Naive thymus-derived CD8-positive, alpha-beta T cell (primary cell): ENCODE measurements around the gene AMPH. TPM values are rescaled to one million over a fixed set of nuclear protein-coding genes. Genes with fewer than 3 reads are reported as not detected.
"Not testable (repeated sequence)": the region's sequence is repeated elsewhere in the genome, so short reads cannot be mapped to it uniquely, and the experiment has no call there.

ENCODE experiments used
- ATAC-seq, 2 donors: fragments of 150-1000 bp; cut with Tn5 transposase in 1 of 2; sonication (Bioruptor Pico), chemical (Tn5 transposase) in 1 of 2; 1 replicate in 1 of 2; 2 replicates in 1 of 2; pipeline ENCODE4 v1.10.0; 2021; ENCODE audit warnings: mild to moderate bottlenecking in 2 of 2, moderate library complexity in 2 of 2
- POLR2A ChIA-PET: fragments of 350-600 bp; sonication (Branson Sonifier 250); formaldehyde crosslinking; loops from one replicate; lab custom pipeline; 2021; ENCODE audit warnings: antibody characterized with exemption; lab: Charles Lee
- DNase-seq, 10 donors: peaks; one replicate each; pipeline versions ENCODE4 v3.0.0 to v3.0.0-alpha.2; 2020 to 2022
- H3K27ac Mint-ChIP-seq, 10 donors: one replicate each; pipeline ENCODE4 v1.8.0; 2020 to 2022; ENCODE audit warnings: mild to moderate bottlenecking in 10 of 10, mixed read lengths in 10 of 10, moderate library complexity in 4 of 10, inconsistent platforms in 1 of 10
- H3K27me3 Mint-ChIP-seq, 5 donors: one replicate each; pipeline ENCODE4 v1.8.0; 2021 to 2022; ENCODE audit warnings: mixed read lengths in 5 of 5
- H3K36me3 Mint-ChIP-seq, 3 donors: one replicate each; pipeline ENCODE4 v1.8.0; 2020 to 2022; ENCODE audit warnings: mixed read lengths in 3 of 3, mild to moderate bottlenecking in 2 of 3, inconsistent platforms in 1 of 3
- H3K4me1 Mint-ChIP-seq, 4 donors: one replicate each; pipeline ENCODE4 v1.8.0; 2021 to 2022; ENCODE audit warnings: mixed read lengths in 4 of 4
- H3K4me3 Mint-ChIP-seq, 10 donors: one replicate each; pipeline ENCODE4 v1.8.0; 2020 to 2022; ENCODE audit warnings: mild to moderate bottlenecking in 10 of 10, mixed read lengths in 10 of 10, moderate library complexity in 6 of 10, inconsistent platforms in 1 of 10
- H3K9me3 Mint-ChIP-seq, 9 donors: one replicate each; pipeline ENCODE4 v1.8.0; 2020 to 2022; ENCODE audit warnings: mixed read lengths in 9 of 9, mild to moderate bottlenecking in 3 of 9, inconsistent platforms in 1 of 9, moderate library complexity in 1 of 9
- polyA plus RNA-seq, 3 donors: library from polyadenylated mRNA; unstranded; fragments of 300-500 nt; fragmentation: Illumina TruSeq; gene quantifications; one replicate each; pipeline ENCODE4 v1.2.3, GENCODE V29; 2021
- total RNA-seq, 8 experiments: library from RNA in 2 of 8; stranded (reverse) in 2 of 8; gene quantifications; one replicate each; pipeline ENCODE4 v1.2.3 and lab custom pipeline; 2021 to 2026

The AMPH gene
- total and polyA plus RNA-seq, 5 experiments from 2014 or later: 0.07 to 0.08 TPM; not detected in 3

DNA sequence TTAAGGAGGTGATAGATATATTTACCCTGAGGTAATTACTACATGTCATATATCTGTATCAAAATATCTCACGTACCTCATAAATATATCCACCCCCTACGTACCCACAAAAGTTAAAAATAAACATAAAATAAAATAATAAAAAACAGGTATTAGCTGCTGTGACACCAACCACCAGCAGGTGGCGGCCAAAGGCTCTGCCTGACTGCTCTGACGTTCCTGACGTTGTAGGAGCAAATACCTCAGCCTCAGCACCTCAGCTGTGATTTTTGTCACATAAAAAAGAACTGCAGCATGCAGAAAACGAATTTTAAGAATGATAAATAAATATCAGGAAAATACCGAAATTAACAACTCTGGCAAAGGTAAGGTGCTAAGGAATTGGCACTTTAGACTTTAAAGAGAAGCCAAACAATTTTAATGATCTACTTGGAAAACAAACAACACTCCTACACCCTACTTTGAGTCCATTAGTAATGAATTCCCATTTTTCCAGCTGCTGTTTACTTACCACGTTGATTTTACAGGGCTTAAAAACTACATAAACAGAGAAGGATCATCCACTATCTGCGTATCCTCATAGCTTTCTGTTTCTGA, 232.3 kb downstream of the AMPH start:
- POLR2A ChIA-PET: interaction anchor here (0.5 kb wide), 1 partner anchor 213 kb away, joined by 4 read pairs; no protein-coding TSS in a partner anchor

GRCh38 chr7:38396852-38397251, 234.3 kb downstream of the AMPH start:
- POLR2A ChIA-PET: no interaction called here
- DNase-seq: no peak
- Mint-ChIP-seq H3K9me3 (peaks cover 0 to 4% (median 0%) of the 10 kb centered on the region in 9 donors), H3K4me3 (no peak overlapping the region), H3K27me3 (peaks cover 0 to 9% (median 3%) of the 10 kb centered on the region in 5 donors), H3K27ac (no peak overlapping the region), H3K36me3 (no peaks in the 10 kb centered on the region), H3K4me1 (peaks cover 0 to 19% (median 10%) of the 10 kb centered on the region in 4 donors)
- ATAC-seq: no peak

More for the DNA sequence above, 232.3 kb downstream of the AMPH start:
- Mint-ChIP-seq H3K4me1 (peaks cover 0 to 14% (median 8%) of the 10 kb centered on the region in 4 donors), H3K9me3 (peaks cover 0 to 4% (median 0%) of the 10 kb centered on the region in 9 donors), H3K36me3 (peaks cover 0 to 1% (median 0%) of the 10 kb centered on the region in 3 donors), H3K27me3 (peaks cover 1 to 20% (median 3%) of the 10 kb centered on the region in 5 donors), H3K4me3 (no peak overlapping the region), H3K27ac (no peak overlapping the region)
- ATAC-seq (peak; percentile 56 to 65), DNase-seq (peak; percentile 11 to 70 (median 46))

DNA sequence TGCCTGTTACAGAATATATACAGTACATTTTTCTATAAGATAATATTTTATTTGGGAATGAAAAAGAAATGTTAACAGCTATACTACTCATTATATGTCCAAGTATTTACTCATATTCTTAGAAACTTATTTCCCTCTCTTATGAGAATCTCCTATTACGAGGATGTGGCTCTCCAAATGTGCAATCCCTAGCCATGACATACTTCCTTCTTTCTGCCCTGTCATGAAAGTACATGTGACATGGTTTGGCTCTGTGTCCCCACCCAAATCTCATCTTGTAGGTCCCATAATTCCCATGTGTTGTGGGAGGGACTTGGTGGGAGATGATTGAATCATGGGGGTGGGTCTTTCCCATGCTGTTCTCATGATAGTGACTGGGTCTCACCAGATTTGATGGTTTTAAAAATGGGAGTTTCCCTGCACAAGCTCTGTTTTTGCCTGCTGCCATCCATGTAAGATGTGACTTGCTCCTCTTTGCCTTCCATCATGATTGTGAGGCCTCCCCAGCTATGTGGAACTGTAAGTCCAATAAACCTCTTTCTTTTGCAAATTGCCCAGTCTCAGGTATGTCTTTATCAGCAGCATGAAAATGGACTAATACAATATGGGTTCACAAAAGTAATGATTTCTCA, 235.1 kb downstream of the AMPH start:
- H3K9me3 Mint-ChIP-seq, DNase-seq, ATAC-seq, H3K4me3 Mint-ChIP-seq, POLR2A ChIA-PET, H3K27me3 Mint-ChIP-seq, H3K36me3 Mint-ChIP-seq: not testable (repeated sequence)
- Mint-ChIP-seq H3K27ac (peak overlapping the region in 1 of 10 donors; percentile 21), H3K4me1 (peaks cover 0 to 19% (median 11%) of the 10 kb centered on the region in 4 donors)

DNA sequence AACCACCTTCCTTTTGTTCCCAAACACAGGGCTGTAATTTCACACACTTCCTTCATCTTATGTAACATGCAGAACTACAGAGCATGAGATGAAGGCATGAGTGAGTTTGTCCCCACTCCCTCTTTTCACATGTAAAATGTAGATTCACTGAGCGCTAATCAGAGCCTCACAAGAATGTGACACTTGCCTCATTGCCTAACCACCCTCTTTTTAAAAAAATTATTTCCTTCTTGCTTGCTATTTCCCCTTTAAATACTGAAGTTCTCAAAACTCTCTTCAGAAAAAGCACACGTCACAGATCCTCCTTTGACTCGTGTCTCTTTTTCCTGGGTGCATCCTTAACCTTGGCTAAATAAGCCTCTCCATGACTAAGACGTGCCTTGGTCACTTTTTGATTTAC, 236.5 kb downstream of the AMPH start:
- POLR2A ChIA-PET: no interaction called here
- H3K27ac Mint-ChIP-seq: no peak overlapping the region
- H3K9me3 Mint-ChIP-seq: peaks cover 0 to 4% (median 0%) of the 10 kb centered on the region in 9 donors

DNA sequence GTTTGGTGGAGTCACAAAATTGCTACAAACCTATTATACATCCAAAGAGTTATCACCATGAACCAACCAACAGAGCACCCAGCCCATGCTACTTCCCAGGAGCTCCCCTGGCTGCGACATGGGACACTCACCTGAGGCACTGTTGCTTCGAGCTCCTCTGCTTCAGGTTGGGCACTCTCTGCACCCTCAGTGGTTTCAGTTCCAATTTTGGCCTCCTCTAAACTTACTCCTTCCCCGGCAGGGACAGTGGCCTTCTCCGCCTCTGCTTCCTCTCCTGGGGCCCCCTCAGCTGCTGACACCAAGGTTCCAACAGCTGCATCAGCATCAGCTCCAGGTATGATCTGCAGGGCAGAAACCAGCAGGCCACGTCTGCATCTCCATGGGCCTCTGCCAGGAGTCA, 237.3 kb downstream of the AMPH start:
- H3K27me3 Mint-ChIP-seq: peaks cover 0 to 1% (median 0%) of the 10 kb centered on the region in 5 donors
- H3K27ac Mint-ChIP-seq: no peak overlapping the region
- POLR2A ChIA-PET: no interaction called here
- peaks cover 0 to 4% (median 0%) of the 10 kb centered on the region in 9 donors for H3K9me3 Mint-ChIP-seq
- H3K36me3 Mint-ChIP-seq: no peaks in the 10 kb centered on the region
- peaks cover 0 to 17% (median 7%) of the 10 kb centered on the region in 4 donors for H3K4me1 Mint-ChIP-seq
- ATAC-seq: no peak
- no peak overlapping the region for H3K4me3 Mint-ChIP-seq
- no peak for DNase-seq

More for the DNA sequence above, 236.5 kb downstream of the AMPH start:
- H3K4me3 Mint-ChIP-seq: no peak overlapping the region
- no peak for DNase-seq
- ATAC-seq: no peak
- H3K27me3 Mint-ChIP-seq: peaks cover 0 to 3% (median 0%) of the 10 kb centered on the region in 5 donors
- peaks cover 0 to 19% (median 11%) of the 10 kb centered on the region in 4 donors for H3K4me1 Mint-ChIP-seq
- no peaks in the 10 kb centered on the region for H3K36me3 Mint-ChIP-seq

- POLR2A ChIA-PET: no interaction called here
- DNase-seq: no peak
- H3K4me3 Mint-ChIP-seq: no peak overlapping the region
- no peaks in the 10 kb centered on the region for H3K36me3 Mint-ChIP-seq
- no peaks in the 10 kb centered on the region for H3K27me3 Mint-ChIP-seq
- peaks cover 0 to 4% (median 0%) of the 10 kb centered on the region in 9 donors for H3K9me3 Mint-ChIP-seq
- no peak for ATAC-seq
- peak overlapping the region in 1 of 10 donors; percentile 15 for H3K27ac Mint-ChIP-seq
- H3K4me1 Mint-ChIP-seq: peaks cover 0 to 17% (median 4%) of the 10 kb centered on the region in 4 donors
Measured at GRCh38 chr7:38391751-38392150, 239.4 kb downstream of the AMPH start.

DNA sequence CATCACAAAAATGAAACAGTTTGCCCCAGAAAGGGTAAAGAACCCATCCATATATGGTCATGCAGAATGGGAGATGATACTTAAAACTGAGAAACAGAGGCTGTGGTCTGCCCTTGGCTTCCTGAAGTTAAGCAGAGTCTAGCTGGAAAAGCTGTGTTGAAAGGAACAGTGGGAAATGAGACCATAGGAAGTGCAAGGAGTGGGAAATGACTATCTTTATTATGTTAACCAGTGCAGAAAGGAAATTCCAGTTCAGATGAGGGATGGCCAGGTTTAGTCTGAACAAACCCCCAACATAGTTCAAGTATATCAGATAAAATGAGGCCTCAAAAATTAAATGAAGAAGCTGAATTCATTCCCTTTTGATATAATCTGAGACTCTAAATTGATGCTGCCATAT, 245.5 kb downstream of the AMPH start:
- DNase-seq (no peak), ATAC-seq (no peak)
- POLR2A ChIA-PET: no interaction called here
- Mint-ChIP-seq H3K4me3 (no peak overlapping the region), H3K36me3 (peaks cover 0 to 5% (median 0%) of the 10 kb centered on the region in 3 donors), H3K4me1 (peaks cover 0 to 8% (median 3%) of the 10 kb centered on the region in 4 donors), H3K9me3 (no peaks in the 10 kb centered on the region), H3K27ac (peak overlapping the region in 1 of 10 donors; percentile 86), H3K27me3 (no peaks in the 10 kb centered on the region)

DNA sequence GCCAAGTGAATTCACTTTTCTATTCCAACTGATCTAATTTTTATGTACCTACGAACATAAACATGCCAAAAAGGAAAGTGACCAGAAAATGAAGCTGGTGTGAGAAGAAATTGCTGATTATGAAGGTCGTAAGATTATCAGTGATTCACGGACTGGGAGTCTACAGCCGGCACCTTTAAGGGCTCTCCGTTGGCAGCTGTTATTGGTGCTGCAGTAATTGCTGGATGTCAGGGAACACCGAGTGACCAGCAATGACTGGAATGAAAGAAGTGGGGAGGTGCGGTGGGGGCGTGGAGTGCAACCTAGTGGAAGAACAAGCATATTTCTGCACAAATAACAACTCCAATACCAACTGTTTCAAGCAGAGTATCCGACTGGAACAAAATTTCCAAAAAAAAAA, 247.9 kb downstream of the AMPH start:
- H3K36me3 Mint-ChIP-seq: peaks cover 0 to 17% (median 14%) of the 10 kb centered on the region in 3 donors

DNA sequence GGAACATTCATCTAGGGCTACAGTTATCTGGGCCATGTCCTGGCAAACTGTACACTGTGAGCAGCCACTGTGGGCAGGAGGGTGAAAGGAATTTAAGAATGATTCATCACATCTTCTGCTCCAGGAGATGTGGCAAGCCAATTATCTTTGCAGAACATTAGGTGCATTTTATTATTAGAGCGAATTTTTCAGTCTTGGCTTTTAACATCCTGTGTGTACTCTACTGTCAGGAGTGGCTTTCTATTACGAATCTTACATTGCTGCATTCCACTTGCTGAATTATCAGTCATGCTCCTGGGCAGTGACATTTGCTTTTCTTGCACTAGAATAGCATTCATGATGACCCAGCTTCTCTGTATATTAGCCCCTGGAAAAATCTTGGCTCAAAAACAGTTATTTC, 248.5 kb downstream of the AMPH start:
- DNase-seq (no peak), ATAC-seq (no peak)
- peaks cover 4 to 20% (median 10%) of the 10 kb centered on the region in 4 donors for H3K4me1 Mint-ChIP-seq
- H3K27me3 Mint-ChIP-seq: no peaks in the 10 kb centered on the region
- H3K4me3 Mint-ChIP-seq: no peak overlapping the region
- no peak overlapping the region for H3K27ac Mint-ChIP-seq
- POLR2A ChIA-PET: no interaction called here
- H3K9me3 Mint-ChIP-seq: no peaks in the 10 kb centered on the region
- peaks cover 0 to 19% (median 14%) of the 10 kb centered on the region in 3 donors for H3K36me3 Mint-ChIP-seq

More for the DNA sequence above, 247.9 kb downstream of the AMPH start:
- no peak for ATAC-seq
- POLR2A ChIA-PET: no interaction called here
- no peak overlapping the region for H3K27ac Mint-ChIP-seq
- peaks cover 4 to 19% (median 8%) of the 10 kb centered on the region in 4 donors for H3K4me1 Mint-ChIP-seq
- DNase-seq: no peak
- no peak overlapping the region for H3K4me3 Mint-ChIP-seq
- no peaks in the 10 kb centered on the region for H3K9me3 Mint-ChIP-seq
- no peaks in the 10 kb centered on the region for H3K27me3 Mint-ChIP-seq

- no peaks in the 10 kb centered on the region for H3K9me3 Mint-ChIP-seq
- peaks cover 23 to 49% (median 30%) of the 10 kb centered on the region in 4 donors for H3K4me1 Mint-ChIP-seq
- ATAC-seq: no peak
- no peaks in the 10 kb centered on the region for H3K27me3 Mint-ChIP-seq
- H3K36me3 Mint-ChIP-seq: peaks cover 0 to 40% (median 10%) of the 10 kb centered on the region in 3 donors
- POLR2A ChIA-PET: interaction anchor here (1.2 kb wide), 1 partner anchor 160 kb away, joined by 4 read pairs; no protein-coding TSS in a partner anchor
- peak overlapping the region in 3 of 10 donors; percentile 27 to 56 (median 34) for H3K27ac Mint-ChIP-seq
- no peak overlapping the region for H3K4me3 Mint-ChIP-seq
- no peak for DNase-seq
Measured at GRCh38 chr7:38375453-38375852, 255.7 kb downstream of the AMPH start.

- Mint-ChIP-seq H3K4me3 (no peak overlapping the region), H3K36me3 (peaks cover 0 to 31% (median 3%) of the 10 kb centered on the region in 3 donors), H3K27me3 (no peaks in the 10 kb centered on the region), H3K4me1 (peaks cover 26 to 52% (median 36%) of the 10 kb centered on the region in 4 donors), H3K9me3 (no peaks in the 10 kb centered on the region), H3K27ac (peak overlapping the region in 6 of 10 donors; percentile 27 to 67 (median 42))
- ATAC-seq: peak; percentile 46 to 53
- DNase-seq: peak; percentile 36 to 81 (median 62)
- POLR2A ChIA-PET: interaction anchor here (0.8 to 1.0 kb wide), 2 partner anchors 11 to 158 kb away, joined by 3 to 4 read pairs; no protein-coding TSS in a partner anchor
Measured at GRCh38 chr7:38374507-38374906, 256.7 kb downstream of the AMPH start.

DNA sequence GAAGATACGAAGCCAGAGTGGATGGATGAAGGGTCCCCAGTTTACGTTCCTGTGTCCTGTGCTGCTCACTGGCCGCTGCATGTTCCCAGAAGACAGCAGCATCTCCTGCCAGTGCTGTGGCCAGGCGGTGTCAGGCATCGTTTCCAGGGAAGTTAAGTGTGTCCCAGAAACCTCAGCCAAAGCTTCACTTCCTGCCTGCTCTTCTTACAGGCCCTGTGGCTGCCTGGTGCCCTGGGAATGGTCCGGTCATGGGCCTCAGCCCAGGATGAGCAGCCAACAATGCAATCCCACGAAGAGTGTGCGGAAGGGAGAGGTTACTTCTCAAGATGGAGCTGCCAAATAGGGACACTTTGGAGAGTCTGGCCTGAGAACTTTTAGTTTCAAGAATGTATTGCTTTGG, 258.0 kb downstream of the AMPH start:
- ATAC-seq (no peak), DNase-seq (no peak)
- Mint-ChIP-seq H3K36me3 (peaks cover 0 to 24% (median 3%) of the 10 kb centered on the region in 3 donors), H3K27ac (peak overlapping the region in 7 of 10 donors; percentile 27 to 77 (median 55)), H3K27me3 (no peaks in the 10 kb centered on the region), H3K9me3 (no peaks in the 10 kb centered on the region), H3K4me1 (peaks cover 27 to 58% (median 48%) of the 10 kb centered on the region in 4 donors), H3K4me3 (no peak overlapping the region)
- POLR2A ChIA-PET: no interaction called here

GRCh38 chr7:38372290-38372689, 258.9 kb downstream of the AMPH start:
- peak overlapping the region in 8 of 10 donors; percentile 9 to 92 (median 68) for H3K27ac Mint-ChIP-seq
- H3K4me1 Mint-ChIP-seq: peaks cover 33 to 63% (median 54%) of the 10 kb centered on the region in 4 donors
- ATAC-seq (no peak), DNase-seq (no peak)
- H3K27me3 Mint-ChIP-seq: no peaks in the 10 kb centered on the region
- peak overlapping the region in 1 of 10 donors; percentile 23 for H3K4me3 Mint-ChIP-seq
- H3K9me3 Mint-ChIP-seq: no peaks in the 10 kb centered on the region
- peaks cover 0 to 18% (median 3%) of the 10 kb centered on the region in 3 donors for H3K36me3 Mint-ChIP-seq
- POLR2A ChIA-PET: no interaction called here
